GM10266 (cell line): ENCODE data around the gene TPO.

Experiments
- DNase-seq: peaks from one replicate; pipeline ENCODE4 v3.0.0; 2012; ENCODE audit errors: extremely low spot score
- TF ChIP-seq, protein P1 (sequence below): IDR thresholded peaks from 2 replicates; pipeline ENCODE4 v1.5.1; 2012; ENCODE audit warnings: mild to moderate bottlenecking, low read depth; ENCODE audit not compliant: control insufficient read depth, insufficient read depth; ENCODE audit errors: missing control alignments

The TPO gene

DNA sequence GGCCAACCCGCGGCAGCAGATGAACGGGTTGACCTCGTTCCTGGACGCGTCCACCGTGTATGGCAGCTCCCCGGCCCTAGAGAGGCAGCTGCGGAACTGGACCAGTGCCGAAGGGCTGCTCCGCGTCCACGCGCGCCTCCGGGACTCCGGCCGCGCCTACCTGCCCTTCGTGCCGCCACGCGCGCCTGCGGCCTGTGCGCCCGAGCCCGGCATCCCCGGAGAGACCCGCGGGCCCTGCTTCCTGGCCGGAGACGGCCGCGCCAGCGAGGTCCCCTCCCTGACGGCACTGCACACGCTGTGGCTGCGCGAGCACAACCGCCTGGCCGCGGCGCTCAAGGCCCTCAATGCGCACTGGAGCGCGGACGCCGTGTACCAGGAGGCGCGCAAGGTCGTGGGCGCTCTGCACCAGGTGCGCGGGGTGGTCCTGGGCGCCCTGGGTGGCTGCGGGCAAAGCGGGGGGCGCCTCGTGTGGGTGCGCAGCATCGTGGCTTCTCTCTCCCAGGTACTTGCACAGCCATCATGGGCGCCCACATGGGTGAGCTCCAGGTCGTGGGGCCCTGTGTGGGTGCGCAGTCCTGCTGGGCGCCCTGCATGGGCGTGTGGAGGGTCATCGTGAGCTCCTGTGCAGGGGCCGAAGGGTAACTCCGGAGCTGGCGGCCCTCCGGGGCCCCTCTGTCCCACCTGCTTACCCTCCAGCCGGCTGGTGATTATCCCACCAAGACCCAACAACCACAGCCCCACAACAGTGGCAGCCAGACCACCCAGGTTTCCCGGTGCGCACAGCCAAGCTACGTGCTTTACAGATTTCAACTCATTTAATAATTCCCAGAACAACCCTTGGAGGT is 64.2 kb downstream of the TPO start:
- DNase-seq = no peak
- TF ChIP-seq, protein P1, sequence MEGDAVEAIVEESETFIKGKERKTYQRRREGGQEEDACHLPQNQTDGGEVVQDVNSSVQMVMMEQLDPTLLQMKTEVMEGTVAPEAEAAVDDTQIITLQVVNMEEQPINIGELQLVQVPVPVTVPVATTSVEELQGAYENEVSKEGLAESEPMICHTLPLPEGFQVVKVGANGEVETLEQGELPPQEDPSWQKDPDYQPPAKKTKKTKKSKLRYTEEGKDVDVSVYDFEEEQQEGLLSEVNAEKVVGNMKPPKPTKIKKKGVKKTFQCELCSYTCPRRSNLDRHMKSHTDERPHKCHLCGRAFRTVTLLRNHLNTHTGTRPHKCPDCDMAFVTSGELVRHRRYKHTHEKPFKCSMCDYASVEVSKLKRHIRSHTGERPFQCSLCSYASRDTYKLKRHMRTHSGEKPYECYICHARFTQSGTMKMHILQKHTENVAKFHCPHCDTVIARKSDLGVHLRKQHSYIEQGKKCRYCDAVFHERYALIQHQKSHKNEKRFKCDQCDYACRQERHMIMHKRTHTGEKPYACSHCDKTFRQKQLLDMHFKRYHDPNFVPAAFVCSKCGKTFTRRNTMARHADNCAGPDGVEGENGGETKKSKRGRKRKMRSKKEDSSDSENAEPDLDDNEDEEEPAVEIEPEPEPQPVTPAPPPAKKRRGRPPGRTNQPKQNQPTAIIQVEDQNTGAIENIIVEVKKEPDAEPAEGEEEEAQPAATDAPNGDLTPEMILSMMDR = no peak

DNA sequence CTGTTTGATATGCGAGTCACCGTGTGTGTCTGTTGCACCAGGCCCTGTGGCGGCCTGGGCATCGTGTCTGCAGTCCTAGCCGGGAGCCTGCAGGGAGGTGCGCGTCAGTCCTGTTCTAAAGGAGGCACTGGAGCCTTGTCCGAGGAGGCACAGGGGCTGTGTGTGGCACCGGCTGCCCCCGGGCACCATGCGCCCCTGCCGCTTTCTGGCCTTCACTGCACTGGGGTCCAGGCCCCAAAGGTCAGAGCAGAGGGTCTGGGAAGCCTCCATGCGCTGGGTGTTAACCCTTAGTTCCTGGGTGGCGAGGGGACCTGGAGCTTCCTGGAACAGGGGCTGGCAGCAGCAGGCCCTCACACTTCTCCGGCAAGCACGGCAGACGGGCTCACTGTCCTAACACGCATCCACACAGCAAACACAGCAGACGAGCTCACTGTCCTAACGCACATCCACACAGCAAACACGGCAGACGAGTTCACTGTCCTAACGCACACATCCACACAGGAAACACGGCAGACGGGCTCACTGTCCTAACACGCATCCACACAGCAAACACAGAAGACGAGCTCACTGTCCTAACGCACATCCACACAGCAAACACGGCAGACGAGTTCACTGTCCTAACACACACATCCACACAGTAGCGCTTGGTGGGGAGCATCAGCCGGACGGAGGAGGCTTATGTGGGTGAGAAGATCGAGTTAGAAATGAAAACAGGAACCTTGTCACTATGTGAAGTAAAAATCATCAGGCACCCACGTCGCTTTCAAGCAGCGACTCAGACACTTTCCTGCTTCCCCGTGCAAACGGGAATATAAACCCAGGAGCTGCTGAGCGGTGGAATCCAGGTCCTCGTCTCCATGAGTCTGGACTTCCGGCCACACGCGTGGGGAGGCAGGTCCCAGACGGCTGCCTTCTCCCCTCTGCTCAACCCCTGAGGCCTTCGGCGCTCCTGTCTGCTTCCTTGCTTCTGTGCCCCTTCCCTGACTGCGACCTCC is 65.3 kb downstream of the TPO start:
- DNase-seq = no peak
- TF ChIP-seq, protein P1 = no peak

- no peak for DNase-seq
- TF ChIP-seq, protein P1 = no peak
Observed at GRCh38 chr2:1479346-1479745, 66.1 kb downstream of the TPO start.

DNA sequence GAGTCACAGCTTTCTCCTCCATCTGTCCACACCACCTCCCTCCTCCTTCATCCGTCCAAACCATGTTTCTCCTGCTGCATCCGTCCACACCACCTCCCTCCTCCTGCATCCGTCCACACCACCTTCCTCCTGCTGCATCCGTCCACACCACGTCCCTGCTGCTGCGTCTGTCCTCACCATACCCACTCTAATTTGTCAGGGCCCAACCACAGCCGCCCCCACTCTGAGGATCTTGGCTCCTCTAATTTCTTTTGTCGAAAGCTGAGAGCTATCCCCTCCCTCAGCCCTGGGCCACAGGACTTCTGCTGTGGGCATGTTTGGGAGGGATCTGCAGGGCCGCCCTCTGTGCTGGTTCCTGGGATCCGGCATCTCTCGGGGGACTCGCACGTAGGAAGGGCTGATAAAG is 67.4 kb downstream of the TPO start:
- no peak for DNase-seq
- TF ChIP-seq, protein P1 = no peak

GRCh38 chr2:1481406-1482252 is 68.4 kb downstream of the TPO start:
- TF ChIP-seq, protein P1 = no peak
- DNase-seq = no peak

DNA sequence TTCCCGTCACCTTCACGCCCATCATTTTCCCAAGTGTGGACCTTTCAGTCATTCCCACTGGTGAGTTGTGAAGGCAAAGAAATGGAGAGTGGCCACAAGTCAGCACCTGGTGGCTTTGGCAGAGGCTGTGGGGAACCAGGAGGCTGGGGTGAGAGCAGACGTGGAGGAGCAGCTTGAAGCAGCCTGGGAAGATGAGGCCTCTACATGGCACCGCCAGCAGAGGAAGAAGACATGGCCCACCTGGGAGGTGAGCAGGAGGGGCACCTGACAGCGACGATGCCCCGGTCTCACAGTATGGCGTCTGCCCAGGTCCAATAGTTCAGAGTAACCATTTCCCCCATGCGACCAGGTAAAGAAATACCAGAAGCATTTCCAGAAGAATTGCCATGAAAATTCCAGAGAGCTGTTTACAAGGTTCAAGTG is 69.0 kb downstream of the TPO start:
- TF ChIP-seq, protein P1 = no peak

More for the DNA sequence above, 69.0 kb downstream of the TPO start:
- DNase-seq = no peak
